Neural cell (in vitro differentiated cells): Measurements from ENCODE around the gene SEPTIN6. TPM values are rescaled to one million over a fixed set of nuclear protein-coding genes. Genes with fewer than 3 reads are reported as not detected.

Experiments
- H2AFZ ChIP-seq: fragments of 200-600, 300-800 bp; sonication (generic), shearing (Covaris generic); 2 replicates; pipeline ENCODE4 v1.6.0; 2014; ENCODE audit warnings: low read depth, mild to moderate bottlenecking, antibody characterized with exemption, low read length, moderate library complexity
- H3F3A ChIP-seq: fragments of 200-600 bp; shearing (Covaris generic); 2 replicates; pipeline ENCODE4 v1.6.1; 2016; ENCODE audit warnings: mild to moderate bottlenecking, moderate library complexity, mixed read lengths, antibody characterized with exemption, low read length; ENCODE audit not compliant: insufficient read depth, poor library complexity, severe bottlenecking
- H3K27ac ChIP-seq: fragments of 200-600, 300-800 bp; sonication (generic), shearing (Covaris generic); 2 replicates; pipeline ENCODE4 v1.5.1; 2014; ENCODE audit warnings: mild to moderate bottlenecking, low read length, moderate library complexity
- H3K27me3 ChIP-seq: fragments of 300-800, 200-600 bp; sonication (generic), shearing (Covaris generic); 2 replicates; pipeline ENCODE4 v1.6.0; 2014; ENCODE audit warnings: mild to moderate bottlenecking, low read depth, low read length, moderate library complexity; ENCODE audit not compliant: insufficient read depth
- H3K36me3 ChIP-seq: fragments of 300-800, 200-600 bp; sonication (generic), shearing (Covaris generic); 2 replicates; pipeline ENCODE4 v1.5.1; 2014; ENCODE audit warnings: mild to moderate bottlenecking, antibody characterized with exemption, low read length, moderate library complexity; ENCODE audit not compliant: insufficient read depth
- H3K4me2 ChIP-seq: fragments of 300-800, 200-600 bp; sonication (generic), shearing (Covaris generic); 2 replicates; pipeline ENCODE4 v1.6.0; 2014; ENCODE audit warnings: mild to moderate bottlenecking, low read length
- H3K4me3 ChIP-seq: fragments of 300-800, 200-600 bp; sonication (generic), shearing (Covaris generic); 2 replicates; pipeline ENCODE4 v1.5.1; 2014; ENCODE audit warnings: mild to moderate bottlenecking, low read length, moderate library complexity
- H3K79me2 ChIP-seq: fragments of 200-600 bp; shearing (Covaris generic); replicated peaks from 2 replicates; pipeline ENCODE4 v1.6.0; 2014; ENCODE audit warnings: mild to moderate bottlenecking, low read length, moderate library complexity; ENCODE audit not compliant: insufficient read depth
- H3K9ac ChIP-seq: fragments of 300-800, 200-600 bp; sonication (generic), shearing (Covaris generic); 2 replicates; pipeline ENCODE4 v1.6.1; 2016; ENCODE audit warnings: mild to moderate bottlenecking, low read length, mixed read lengths
- H3K9me2 ChIP-seq: fragments of 200-600 bp; shearing (Covaris generic); 2 replicates; pipeline ENCODE4 v1.6.1; 2016; ENCODE audit warnings: mild to moderate bottlenecking, low read length, mixed read lengths; ENCODE audit not compliant: insufficient read depth
- H3K9me3 ChIP-seq: fragments of 200-600, 300-800 bp; sonication (generic), shearing (Covaris generic); 2 replicates; pipeline ENCODE4 v1.6.1; 2016; ENCODE audit warnings: mild to moderate bottlenecking, mixed run types, low read length, moderate library complexity, mixed read lengths
- H4K20me1 ChIP-seq: fragments of 200-600 bp; shearing (Covaris generic); 2 replicates; pipeline ENCODE4 v1.6.1; 2016; ENCODE audit warnings: mild to moderate bottlenecking, mixed run types; ENCODE audit not compliant: insufficient read depth
- CTCF ChIP-seq: fragments of 450-650 bp; IDR thresholded peaks from 2 replicates; pipeline ENCODE4 v1.5.1; 2014; ENCODE audit warnings: antibody characterized with exemption, mild to moderate bottlenecking, moderate library complexity; ENCODE audit not compliant: poor library complexity, severe bottlenecking
- EP300 ChIP-seq: fragments of 450-650 bp; conservative IDR thresholded peaks from 2 replicates; pipeline ENCODE4 v1.6.1; 2014; ENCODE audit warnings: antibody characterized with exemption, mild to moderate bottlenecking, moderate library complexity; ENCODE audit not compliant: poor library complexity, severe bottlenecking
- EZH2 ChIP-seq: fragments of 200-600, 300-800 bp; shearing (Covaris generic), sonication (generic); IDR thresholded peaks from 2 replicates; pipeline ENCODE4 v1.6.1; 2014; ENCODE audit warnings: antibody characterized with exemption, low read length, borderline replicate concordance, mild to moderate bottlenecking; ENCODE audit not compliant: insufficient read depth, poor library complexity, severe bottlenecking
- MXI1 ChIP-seq: fragments of 450-650 bp; conservative IDR thresholded peaks from 2 replicates; pipeline ENCODE4 v1.6.1; 2014; ENCODE audit warnings: antibody characterized with exemption, mild to moderate bottlenecking; ENCODE audit not compliant: poor library complexity, severe bottlenecking
- POLR2AphosphoS5 ChIP-seq: IDR thresholded peaks from 2 replicates; pipeline ENCODE4 v1.6.1; 2012
- RAD21 ChIP-seq: fragments of 450-650 bp; conservative IDR thresholded peaks from 2 replicates; pipeline ENCODE4 v1.6.1; 2014; ENCODE audit warnings: antibody characterized with exemption, mild to moderate bottlenecking, moderate library complexity
- REST ChIP-seq: IDR thresholded peaks from 2 replicates; pipeline ENCODE4 v1.6.1; 2012; ENCODE audit warnings: borderline replicate concordance
- SMC3 ChIP-seq: fragments of 450-650 bp; conservative IDR thresholded peaks from 2 replicates; pipeline ENCODE4 v1.6.1; 2014; ENCODE audit warnings: antibody characterized with exemption, mild to moderate bottlenecking, moderate library complexity; ENCODE audit not compliant: poor library complexity
- TAF1 ChIP-seq: IDR thresholded peaks from 2 replicates; pipeline ENCODE4 v1.6.1; 2012; ENCODE audit warnings: low read depth
- polyA plus RNA-seq: library from polyadenylated mRNA; depleted of rRNA; stranded (reverse); fragments of >200 nt; gene quantifications from 2 replicates; pipeline ENCODE4 v1.2.3, GENCODE V29; 2014

The SEPTIN6 gene
- polyA plus RNA-seq, 1 donor from 2014 or later = 155 TPM

GRCh38 chrX:119682019-119682989 lies 10.7 kb downstream of the SEPTIN6 start:
- Histone ChIP-seq H3K4me2 (no peak overlapping the region), H3K27ac (no peak overlapping the region), H3K27me3 (no peaks in the 10 kb centered on the region)

More at GRCh38 chrX:119682019-119682989, 10.7 kb downstream of the SEPTIN6 start:
- no peaks in the 10 kb centered on the region for H3K9me3 ChIP-seq
- no peaks in the 10 kb centered on the region for H4K20me1 ChIP-seq
- no peak overlapping the region for H2AFZ ChIP-seq
- no peak for TF ChIP-seq MXI1
- TF ChIP-seq RAD21 = no peak
- no peak for TF ChIP-seq EP300
- no peak for TF ChIP-seq SMC3
- TF ChIP-seq TAF1 = no peak
- no peak for TF ChIP-seq EZH2
- no peak for TF ChIP-seq CTCF
- no peak for TF ChIP-seq POLR2AphosphoS5
- no peak for TF ChIP-seq REST
- no peaks in the 10 kb centered on the region for H3K36me3 ChIP-seq
- no peak overlapping the region for H3K4me3 ChIP-seq
- H3K9ac ChIP-seq = no peak overlapping the region
- no peaks in the 10 kb centered on the region for H3K9me2 ChIP-seq
- H3F3A ChIP-seq = no peaks in the 10 kb centered on the region
- H3K79me2 ChIP-seq = peaks cover 14% of the 10 kb centered on the region
